Middle frontal gyrus (tissue), 1 donor: ENCODE measurements around the gene TMEM167B.

Experiments
- DNase-seq: peaks from one replicate; pipeline ENCODE4 v3.0.0-alpha.2; 2015; ENCODE audit warnings: low spot score; ENCODE audit errors: extremely low spot score

The TMEM167B gene

DNA sequence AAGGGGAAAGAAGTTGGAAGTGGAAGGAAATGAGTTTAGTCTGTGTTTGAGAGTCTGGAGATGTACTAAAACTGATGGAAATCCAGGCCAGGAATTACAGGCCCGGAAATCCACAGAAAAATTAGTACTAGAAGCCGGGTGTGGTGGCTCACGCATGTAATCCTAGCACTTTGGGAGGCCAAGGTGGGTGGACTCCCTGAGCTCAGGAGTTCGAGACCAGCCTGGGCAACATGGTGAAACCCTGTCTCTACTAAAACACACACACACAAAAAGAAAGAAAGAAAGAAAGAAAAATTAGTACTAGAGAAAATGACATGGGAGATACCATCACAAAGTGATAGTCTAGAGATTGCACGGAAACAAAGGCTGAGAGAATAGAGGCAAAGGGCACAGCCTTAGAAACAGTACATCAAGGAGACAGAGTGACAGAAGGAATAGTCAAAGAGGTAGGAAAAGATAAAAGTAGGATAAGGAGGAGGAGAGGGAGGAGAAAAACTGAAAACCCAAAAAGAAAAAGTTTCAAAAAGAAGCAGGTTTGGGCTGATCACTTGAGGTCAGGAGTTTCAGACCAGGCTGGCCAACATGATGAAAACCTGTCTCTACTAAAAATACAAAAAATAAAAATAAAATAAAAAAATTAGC lies 10.0 kb upstream of the TMEM167B start:
- no peak for DNase-seq

DNA sequence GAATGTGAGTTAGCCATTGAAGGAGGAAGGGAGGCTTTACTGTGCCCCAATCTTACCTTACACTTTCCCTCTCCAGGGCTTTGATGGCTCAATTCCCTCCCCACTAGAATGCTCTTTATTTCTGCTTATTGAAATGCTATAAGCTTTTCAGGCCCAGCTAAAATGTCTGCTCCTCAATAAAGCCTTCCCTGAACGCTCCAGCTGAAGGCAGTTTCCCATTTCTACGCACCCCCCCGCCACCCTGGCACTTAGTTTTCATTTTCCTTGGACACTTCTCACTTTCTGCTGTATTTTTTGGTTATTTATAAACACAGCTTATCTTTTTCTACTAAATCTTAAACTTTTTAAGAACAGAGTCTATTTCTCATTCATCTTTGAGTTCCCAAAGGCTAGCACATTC lies 7.1 kb upstream of the TMEM167B start:
- DNase-seq: no peak

DNA sequence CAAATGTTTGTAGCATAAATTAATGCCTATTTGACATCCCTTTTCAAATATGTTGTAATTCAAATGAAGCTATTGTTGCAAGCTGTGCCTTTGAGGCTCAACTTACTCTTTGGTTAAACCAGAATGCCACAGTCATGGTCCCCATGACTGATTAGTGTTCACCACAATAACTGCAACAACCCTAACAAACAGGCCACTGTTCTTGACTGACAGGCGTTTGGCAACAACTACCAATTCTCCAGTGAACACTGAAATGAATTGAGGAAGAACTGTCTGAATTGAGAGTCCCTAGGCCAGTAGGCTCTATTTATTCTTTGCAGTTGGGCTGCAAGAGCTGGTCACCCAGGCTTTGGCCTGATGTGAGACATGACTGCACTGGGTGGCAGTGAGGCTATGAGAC lies 6.6 kb upstream of the TMEM167B start:
- peak; percentile 45 for DNase-seq

- DNase-seq: no peak
Observed at GRCh38 chr1:109084563-109085517, 5.7 kb upstream of the TMEM167B start.

DNA sequence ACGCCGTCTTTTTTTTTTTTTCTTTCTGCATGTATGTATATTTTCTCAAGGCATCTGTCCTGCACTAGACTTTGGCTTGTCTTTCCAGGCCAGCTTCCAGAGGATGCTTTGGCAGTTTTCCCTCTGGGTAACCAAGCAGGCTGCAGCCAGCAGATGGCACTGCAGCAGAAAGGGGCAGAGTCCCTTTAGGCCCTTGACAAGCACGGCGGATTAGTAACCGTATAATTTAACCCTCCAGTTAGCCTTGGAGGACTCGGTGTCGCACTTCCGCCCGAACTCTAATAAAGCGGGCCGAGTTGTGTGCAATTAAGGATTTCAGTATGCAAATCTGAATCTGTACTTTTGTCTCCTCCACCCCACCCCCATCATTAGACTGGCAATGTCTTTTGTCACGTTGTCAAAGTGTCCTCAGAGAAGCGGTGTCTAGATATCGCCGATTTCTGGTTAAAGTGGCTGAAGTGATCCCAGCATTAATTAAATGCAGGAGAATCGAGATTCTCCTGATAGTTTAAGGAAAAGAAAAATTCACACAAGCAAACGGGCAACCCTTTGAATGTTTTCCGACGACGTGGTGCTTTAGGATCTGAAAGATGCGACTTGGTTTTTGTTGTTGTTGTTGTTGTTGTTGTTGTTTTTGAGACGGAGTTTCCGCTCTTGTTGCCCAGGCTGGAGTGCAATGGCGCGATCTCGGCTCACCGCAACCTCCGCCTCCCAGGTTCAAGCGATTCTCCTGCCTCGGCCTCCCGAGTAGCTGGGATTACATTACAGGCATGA lies 1.1 kb upstream of the TMEM167B start:
- DNase-seq: peak; percentile 81

- DNase-seq: no peak
Observed at GRCh38 chr1:109091078-109091838, 694 bp downstream of the TMEM167B start.

DNA sequence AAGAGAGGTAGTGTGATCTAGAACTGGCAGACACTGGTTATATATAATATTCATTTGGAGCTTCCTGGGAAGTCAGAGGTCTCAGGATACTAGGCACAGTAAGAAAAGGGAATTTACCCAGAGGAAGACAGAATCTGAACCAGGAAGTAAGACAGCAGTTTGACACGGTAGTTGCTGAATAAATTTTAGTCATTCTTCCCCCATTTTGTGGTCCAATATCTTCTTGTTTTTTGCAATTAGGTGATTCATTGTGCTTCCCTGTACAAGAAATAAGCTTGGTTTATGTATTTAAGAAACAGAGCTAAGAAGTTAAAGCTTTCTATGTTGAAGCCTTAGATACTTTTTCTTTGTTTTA lies 1.3 kb downstream of the TMEM167B start:
- no peak for DNase-seq

DNA sequence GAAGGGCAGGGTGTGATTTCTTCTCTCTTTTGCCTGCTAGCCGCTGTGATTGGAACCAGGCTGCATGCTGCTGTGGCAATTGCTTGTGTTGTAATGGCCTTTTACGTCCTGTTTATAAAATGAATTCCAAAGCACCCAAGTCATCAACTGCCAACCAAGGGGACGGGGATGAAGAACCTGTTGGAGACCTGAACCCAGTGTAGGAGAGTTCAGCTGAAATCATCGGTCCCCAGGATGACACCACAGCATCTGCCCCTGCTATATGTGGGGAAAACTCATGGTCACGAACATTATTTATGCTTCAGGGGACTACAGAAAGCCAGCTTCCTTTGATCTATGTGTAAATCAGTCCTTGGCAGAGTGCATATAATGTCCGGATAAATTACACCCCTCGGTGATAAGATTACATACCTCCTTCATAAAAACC lies 3.8 kb downstream of the TMEM167B start:
- no peak for DNase-seq

DNA sequence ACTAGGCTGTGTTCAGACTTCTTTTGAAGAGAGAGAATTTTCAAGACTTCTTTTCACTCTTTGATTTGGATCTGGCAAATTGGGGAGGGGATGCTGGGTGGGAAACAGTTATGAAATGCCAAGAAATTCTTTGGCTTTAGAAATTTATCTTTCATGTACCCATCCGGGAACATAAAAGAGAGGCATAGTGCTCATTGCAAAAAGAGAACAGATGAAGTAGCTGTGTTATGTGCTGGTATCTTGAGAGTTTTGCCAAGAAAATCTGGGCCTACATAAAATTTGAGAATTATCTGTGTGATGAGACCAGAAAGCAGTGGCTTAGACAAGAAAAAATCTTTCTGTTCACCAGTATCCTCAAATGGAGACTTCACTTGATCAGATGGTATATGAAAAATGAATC lies 4.3 kb downstream of the TMEM167B start:
- no peak for DNase-seq

- DNase-seq: no peak
Observed at GRCh38 chr1:109095631-109096030, 5.1 kb downstream of the TMEM167B start.

DNA sequence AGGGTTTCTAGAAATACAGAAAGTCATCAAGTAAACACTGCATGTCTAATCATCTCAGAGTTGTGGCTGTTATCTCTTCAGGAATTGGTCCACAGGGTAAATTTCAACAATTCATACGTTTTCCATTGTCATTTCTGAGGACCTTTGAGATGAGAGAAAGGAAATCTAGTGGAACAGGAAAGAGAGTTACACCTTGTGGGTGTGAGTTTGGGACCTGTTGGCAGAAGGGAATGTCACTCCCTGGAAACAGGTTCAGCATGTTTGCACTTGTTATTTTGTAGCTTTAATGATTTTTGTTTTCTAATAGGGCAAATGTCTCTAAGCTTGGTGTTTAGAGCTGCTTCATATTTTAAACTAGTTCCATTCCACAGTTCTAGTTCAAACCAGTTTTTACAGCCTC lies 5.6 kb downstream of the TMEM167B start:
- DNase-seq: no peak

DNA sequence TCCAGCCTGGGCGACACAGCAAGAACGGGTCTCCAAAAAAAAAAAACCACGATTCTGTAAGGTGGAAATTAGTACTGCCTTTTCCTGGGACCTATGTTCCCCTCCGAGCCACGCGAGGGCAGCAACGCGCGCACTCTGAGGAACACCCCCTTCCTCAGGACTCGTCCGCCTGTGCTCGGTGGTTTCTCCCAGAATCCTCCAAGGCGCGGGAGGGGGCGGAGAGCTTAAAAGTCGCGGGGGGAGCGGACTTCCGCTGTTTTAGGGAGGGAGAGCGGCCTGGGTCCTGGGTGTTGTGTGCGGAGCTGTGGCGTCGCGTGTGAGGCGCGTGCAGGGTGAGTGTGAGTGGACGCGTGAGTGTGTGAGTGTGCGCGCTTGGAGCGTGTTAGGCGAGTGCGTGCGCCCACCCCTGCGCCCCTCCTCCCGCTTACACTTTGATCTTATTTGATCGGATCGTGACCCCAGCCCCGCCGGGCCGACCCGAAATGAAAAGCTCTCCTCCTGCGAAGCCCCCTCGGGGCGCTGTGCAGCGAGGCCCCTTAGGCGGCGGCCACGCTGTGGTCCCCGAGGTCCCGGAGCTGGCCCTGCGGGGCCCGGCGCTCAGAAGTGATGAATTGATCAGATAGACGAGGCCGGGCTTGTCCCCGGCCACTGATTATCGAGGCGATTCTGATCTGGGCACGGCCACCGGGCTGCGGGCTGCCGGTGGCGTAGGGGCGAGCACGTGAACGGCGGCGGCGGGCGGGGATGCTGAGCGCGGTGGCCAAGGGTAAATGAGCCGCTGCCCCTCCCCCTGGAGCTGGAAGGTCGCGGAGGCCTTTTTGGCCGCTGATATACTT lies 9.6 kb downstream of the TMEM167B start:
- DNase-seq: peak; percentile 92

GRCh38 chr1:109104364-109105151 lies 14.0 kb downstream of the TMEM167B start:
- no peak for DNase-seq

GRCh38 chr1:109105881-109106280 lies 15.3 kb downstream of the TMEM167B start:
- DNase-seq: no peak

GRCh38 chr1:109107785-109108184 lies 17.2 kb downstream of the TMEM167B start:
- DNase-seq: no peak

DNA sequence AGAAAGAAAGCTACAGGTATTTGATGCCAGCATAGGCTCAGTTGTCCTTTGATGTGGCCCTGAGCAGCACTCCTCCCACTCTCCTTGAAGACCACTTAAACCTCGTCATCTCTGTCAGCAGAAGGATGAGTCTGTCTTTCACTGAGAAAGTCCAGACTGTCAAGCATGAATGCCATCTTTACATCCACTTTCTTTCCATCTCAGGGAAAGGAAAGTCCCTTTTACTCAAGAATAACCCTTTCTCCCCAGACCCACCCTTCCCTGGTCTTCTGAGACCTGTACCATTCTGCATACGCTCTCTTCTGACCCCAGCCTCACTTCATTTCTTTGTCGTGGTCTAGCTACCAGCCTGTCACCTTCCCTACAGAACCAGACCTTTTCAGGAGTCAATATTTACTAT lies 19.3 kb downstream of the TMEM167B start:
- DNase-seq: no peak

- no peak for DNase-seq
Observed at GRCh38 chr1:109111386-109112055, 21.0 kb downstream of the TMEM167B start.

- DNase-seq: no peak
Observed at GRCh38 chr1:109112056-109112651, 21.6 kb downstream of the TMEM167B start.
